Lower leg skin (tissue), 4 donors: ENCODE data around the gene KIF13A. TPM values are rescaled to one million over a fixed set of nuclear protein-coding genes. Genes with fewer than 3 reads are reported as not detected.

Experiments used
- DNase-seq, 2 donors: peaks; one replicate each; pipeline ENCODE4 v3.0.0-alpha.2; 2019; ENCODE audit warnings: low spot score in 2 of 2
- H3K4me3 ChIP-seq: fragments of 200-600 bp; sonication (generic); 2 replicates; pipeline ENCODE4 v1.5.1; 2017; ENCODE audit warnings: mild to moderate bottlenecking, low read depth; ENCODE audit not compliant: poor library complexity, severe bottlenecking
- POLR2A ChIP-seq, 2 donors: fragments of 450-650 bp; IDR thresholded peaks; one replicate each; pipeline ENCODE4 v1.6.1; 2016 to 2017; ENCODE audit warnings: antibody characterized with exemption in 2 of 2, mild to moderate bottlenecking in 1 of 2, moderate library complexity in 1 of 2
- WGBS, 2 donors: methylation state at CpG; one replicate each; pipeline ENCODE4 v1.1.5; 2018; 5-methylcytosine and 5-hydroxymethylcytosine counted together
- intact Hi-C: fragments of 100-400 bp; cut with DNase I; formaldehyde crosslinking; loops from one replicate; pipeline ENCODE4 v1.15.0; 2023; ENCODE audit warnings: low total_unique reads
- total RNA-seq, 4 donors: library from RNA; depleted of rRNA; stranded (reverse); fragments of >200 nt; gene quantifications; one replicate each; pipeline ENCODE4 v1.1.0, GENCODE V29; 2016
- TF ChIP-seq, protein P1 (sequence below), 3 donors: fragments of 450-650 bp; IDR thresholded peaks; one replicate each; pipeline ENCODE4 v1.5.1; 2016; ENCODE audit warnings: antibody characterized with exemption in 3 of 3, mild to moderate bottlenecking in 3 of 3, moderate library complexity in 2 of 3

Gene KIF13A
- total RNA-seq, 4 donors from 2014 or later, result 54.4 to 88.5 (median 60.6) TPM

DNA sequence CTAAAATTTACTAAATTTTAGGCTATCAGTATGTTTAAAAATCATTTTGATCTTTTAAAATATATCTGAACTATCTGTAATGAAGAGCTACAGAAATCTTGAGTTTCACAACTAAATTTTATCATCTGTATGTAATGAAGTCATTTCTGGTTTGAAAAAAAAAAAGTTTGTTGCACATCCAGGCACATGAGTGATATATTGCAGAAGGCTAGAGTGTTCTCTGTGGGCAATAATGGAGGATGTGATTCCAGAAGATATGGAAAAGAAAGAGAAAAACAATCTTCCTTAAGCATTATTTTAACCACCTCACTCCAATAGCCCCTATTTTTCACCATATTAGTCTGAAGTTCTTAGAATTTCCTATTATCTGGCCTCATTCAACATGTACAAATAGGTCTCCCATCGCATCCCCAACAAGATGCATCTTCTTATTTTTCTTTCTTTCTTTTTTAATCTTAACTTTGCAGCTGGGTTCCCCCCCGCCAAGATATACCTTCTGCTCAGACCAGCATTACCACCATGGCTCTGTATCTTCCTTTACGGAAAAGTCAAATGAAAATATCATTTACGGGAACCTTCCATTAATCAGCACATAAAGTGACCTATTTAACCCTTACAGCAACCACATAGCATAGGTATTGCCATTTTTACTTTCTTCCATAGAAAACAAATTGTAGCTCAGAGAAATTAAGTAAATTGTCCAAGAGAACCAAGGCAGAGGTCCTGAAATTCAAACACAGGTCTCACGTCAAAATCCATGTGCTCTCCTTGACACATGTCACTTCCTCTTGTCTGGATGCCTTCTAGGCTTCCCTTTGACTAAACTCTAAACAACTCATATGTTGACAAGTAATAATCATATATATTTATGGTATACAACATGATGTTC lies 116.9 kb downstream of the KIF13A start:
- no peak for DNase-seq
- TF ChIP-seq, protein P1, sequence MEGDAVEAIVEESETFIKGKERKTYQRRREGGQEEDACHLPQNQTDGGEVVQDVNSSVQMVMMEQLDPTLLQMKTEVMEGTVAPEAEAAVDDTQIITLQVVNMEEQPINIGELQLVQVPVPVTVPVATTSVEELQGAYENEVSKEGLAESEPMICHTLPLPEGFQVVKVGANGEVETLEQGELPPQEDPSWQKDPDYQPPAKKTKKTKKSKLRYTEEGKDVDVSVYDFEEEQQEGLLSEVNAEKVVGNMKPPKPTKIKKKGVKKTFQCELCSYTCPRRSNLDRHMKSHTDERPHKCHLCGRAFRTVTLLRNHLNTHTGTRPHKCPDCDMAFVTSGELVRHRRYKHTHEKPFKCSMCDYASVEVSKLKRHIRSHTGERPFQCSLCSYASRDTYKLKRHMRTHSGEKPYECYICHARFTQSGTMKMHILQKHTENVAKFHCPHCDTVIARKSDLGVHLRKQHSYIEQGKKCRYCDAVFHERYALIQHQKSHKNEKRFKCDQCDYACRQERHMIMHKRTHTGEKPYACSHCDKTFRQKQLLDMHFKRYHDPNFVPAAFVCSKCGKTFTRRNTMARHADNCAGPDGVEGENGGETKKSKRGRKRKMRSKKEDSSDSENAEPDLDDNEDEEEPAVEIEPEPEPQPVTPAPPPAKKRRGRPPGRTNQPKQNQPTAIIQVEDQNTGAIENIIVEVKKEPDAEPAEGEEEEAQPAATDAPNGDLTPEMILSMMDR (IDR thresholded peaks at IDR 0.05), result no peak
- no peak for TF ChIP-seq POLR2A (IDR thresholded peaks at IDR 0.05)
- intact Hi-C loops, result no loop called here
- H3K4me3 ChIP-seq, result no peak overlapping the region
- 94 to 96% methylated on average over 5 of the region's 5 CpGs for WGBS, 2 donors

DNA sequence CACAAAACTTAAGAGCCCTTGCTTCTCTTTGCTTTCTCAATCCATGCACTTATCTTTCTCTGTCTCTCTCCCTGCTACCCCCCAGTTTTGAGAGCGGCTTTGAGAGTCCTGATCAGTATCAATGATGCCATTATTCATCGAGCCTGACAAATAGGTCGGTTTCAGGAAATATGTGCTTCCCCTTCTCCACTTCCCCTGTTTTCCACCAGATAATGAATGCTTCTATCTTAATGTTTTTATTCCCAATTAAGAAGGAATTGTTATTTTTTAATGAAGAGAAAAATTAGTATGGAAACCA lies 117.7 kb downstream of the KIF13A start:
- no peak for DNase-seq
- H3K4me3 ChIP-seq, result no peak overlapping the region
- TF ChIP-seq, protein P1 (IDR thresholded peaks at IDR 0.05), result no peak
- no peak for TF ChIP-seq POLR2A (IDR thresholded peaks at IDR 0.05)
- WGBS, 2 donors, result 28 to 56% methylated on average over 3 of the region's 3 CpGs
- intact Hi-C loops, result no loop called here

DNA sequence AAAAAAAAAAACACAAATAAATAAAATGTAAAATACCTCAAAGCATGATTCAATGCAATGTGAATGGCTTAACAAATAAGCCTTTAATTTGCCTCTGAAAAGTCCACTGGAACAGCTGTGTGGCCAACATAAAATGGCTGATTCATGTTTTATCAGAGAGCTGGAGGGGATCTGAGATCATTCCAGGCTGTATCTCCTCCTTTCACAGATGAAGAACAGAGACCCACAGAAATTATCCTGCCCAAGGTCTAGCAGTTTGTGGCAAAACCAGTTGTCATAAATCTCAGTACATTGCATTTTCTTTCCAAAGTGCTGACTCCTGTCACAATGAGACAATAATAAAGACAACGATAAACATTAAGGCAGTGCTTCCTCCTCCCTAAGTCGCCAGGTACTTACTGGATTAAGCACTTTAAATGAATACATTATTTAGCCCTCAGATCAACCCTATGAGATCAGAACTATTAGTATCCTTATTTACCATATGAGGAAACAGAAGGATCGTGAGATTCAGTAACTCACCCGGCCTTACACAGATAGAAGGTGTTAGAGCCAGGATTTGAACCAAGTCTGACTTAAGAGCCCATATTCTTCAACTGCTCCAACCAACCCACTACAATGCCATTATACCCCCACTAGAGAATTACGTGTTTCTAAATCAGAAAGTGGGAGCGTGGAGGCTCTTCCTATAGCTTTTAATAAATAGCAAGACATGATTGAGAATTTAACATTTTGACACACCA lies 118.3 kb downstream of the KIF13A start:
- H3K4me3 ChIP-seq, result no peak overlapping the region
- 52 to 58% methylated on average over 6 of the region's 6 CpGs for WGBS, 2 donors
- no peak for TF ChIP-seq POLR2A (IDR thresholded peaks at IDR 0.05)
- TF ChIP-seq, protein P1 (IDR thresholded peaks at IDR 0.05), result no peak
- intact Hi-C loops, result no loop called here
- no peak for DNase-seq

DNA sequence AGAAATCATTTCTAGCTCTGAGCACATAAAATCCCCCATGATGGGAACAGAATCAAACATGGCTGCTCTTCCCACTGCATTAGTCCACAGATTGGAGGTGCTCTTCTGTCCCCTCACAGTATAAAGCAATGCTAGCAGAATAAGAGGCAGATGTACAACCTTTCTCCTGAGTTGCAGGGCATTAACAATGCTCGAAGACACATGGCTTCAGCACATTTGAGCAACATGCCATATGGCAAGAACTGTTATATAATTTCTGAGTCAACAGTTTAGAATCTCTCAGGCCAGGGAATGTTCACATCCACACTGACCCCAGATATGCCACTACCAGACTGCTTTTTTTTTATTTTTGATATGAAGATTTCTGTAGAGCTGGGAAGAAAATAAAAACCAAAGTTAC lies 119.6 kb downstream of the KIF13A start:
- intact Hi-C loops, result no loop called here
- no peak overlapping the region for H3K4me3 ChIP-seq
- WGBS, 2 donors, result 36 to 39% methylated on average over 1 of the region's 1 CpG
- TF ChIP-seq POLR2A (IDR thresholded peaks at IDR 0.05), result no peak
- TF ChIP-seq, protein P1 (IDR thresholded peaks at IDR 0.05), result no peak
- DNase-seq, result no peak

DNA sequence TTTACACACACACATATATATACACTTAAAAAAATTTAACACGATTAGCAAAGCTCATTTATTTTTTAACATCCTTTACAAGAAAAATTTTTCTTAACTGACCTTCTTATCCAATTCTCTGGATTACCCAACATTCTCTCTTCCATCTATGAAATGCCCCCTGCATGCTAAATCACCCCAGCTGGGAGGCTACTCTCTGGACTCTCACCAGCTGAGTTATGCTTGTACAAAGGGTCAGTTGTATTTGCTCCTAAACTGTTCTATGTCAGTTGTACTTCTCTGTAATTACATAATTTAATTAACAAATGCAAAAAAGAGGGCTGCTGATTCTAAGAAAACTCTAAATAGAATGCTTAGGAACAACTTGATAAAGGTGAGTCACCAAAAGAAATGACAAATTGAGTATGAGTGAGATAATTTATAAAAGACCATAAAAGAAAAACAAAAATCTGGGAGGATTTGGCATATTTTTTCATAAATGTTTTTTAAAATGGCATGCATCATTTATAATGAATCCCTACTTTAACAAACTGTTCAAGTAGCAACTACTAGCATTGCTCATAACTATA lies 120.5 kb downstream of the KIF13A start:
- no peak overlapping the region for H3K4me3 ChIP-seq
- intact Hi-C loops, result no loop called here
- no peak for DNase-seq
- WGBS, 2 donors, result 79 to 82% methylated on average over 1 of the region's 1 CpG
- TF ChIP-seq POLR2A (IDR thresholded peaks at IDR 0.05), result no peak
- TF ChIP-seq, protein P1 (IDR thresholded peaks at IDR 0.05), result no peak
